Sigmoid colon (tissue), 4 donors: Measurements from ENCODE around the gene DLGAP4.

ENCODE experiments used
- CTCF ChIP-seq, 4 experiments: fragments of 450-650 bp in 3 of 4; fragments of 200-600 bp in 1 of 4; IDR thresholded peaks; one replicate each; pipeline ENCODE4 v1.5.1; 2016 to 2019; ENCODE audit warnings: antibody characterized with exemption in 4 of 4, mild to moderate bottlenecking in 3 of 4, moderate library complexity in 2 of 4
- POLR2A ChIP-seq, 2 donors: fragments of 450-650 bp; IDR thresholded peaks; one replicate each; pipeline ENCODE4 v1.6.1; 2016; ENCODE audit warnings: antibody characterized with exemption in 2 of 2, mild to moderate bottlenecking in 2 of 2, moderate library complexity in 2 of 2
- POLR2AphosphoS5 ChIP-seq, 4 donors: sonication (generic); formaldehyde crosslinking; IDR thresholded peaks; one replicate each; pipeline ENCODE4 v1.6.1; 2017; ENCODE audit warnings: antibody characterized with exemption in 4 of 4

DNA sequence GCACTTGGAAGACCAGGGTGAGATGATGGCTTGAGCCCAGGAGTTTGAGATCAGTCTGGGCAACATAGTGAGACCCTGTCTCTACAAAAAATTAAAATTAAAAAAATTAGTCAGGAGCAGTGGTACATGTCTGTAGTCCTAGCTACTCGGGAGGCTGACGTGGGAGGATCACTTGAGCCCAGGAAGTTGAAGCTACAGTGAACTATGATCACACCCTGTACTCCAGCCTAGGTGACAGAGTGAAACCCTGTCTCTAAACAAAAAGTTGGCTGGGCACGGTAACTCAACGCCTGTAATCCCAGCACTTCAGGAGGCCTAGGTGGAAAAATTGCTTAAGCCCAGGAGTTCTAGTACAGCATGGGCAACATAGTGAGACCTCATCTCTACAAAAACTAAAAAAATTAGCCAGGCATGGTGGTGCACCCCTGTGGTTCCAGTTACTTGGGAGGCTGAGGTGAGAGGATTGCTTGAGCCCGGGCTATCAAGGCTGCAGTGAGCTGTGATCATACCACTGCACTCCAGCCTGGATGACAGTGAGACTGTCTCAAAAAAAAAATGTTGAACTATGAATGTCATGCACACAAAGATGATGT is 174.4 kb downstream of the DLGAP4 start:
- TF ChIP-seq POLR2A (IDR thresholded peaks at IDR 0.05) (no peak), POLR2AphosphoS5 (IDR thresholded peaks at IDR 0.05) (no peak), CTCF (IDR thresholded peaks at IDR 0.05) (no peak)
